Caco-2 (cell line): ENCODE measurements around the gene PRR15L. TPM values are rescaled to one million over a fixed set of nuclear protein-coding genes. Genes with fewer than 3 reads are reported as not detected.

ENCODE experiments used
- BruUV-seq: library from RNA; stranded (reverse); fragments of 400-500 nt; replicated peaks from 2 replicates; lab custom pipeline; 2021; lab: Mats Ljungman, UMichigan
- CTCF ChIA-PET: fragments of 300-600 bp; sonication (Branson Sonifier 250); formaldehyde crosslinking; loops from one replicate; lab custom pipeline; 2022; ENCODE audit warnings: antibody characterized with exemption; lab: Charles Lee
- POLR2A ChIA-PET: fragments of 300-600 bp; sonication (Branson Sonifier 250); formaldehyde crosslinking; loops from one replicate; lab custom pipeline; 2022; ENCODE audit warnings: antibody characterized with exemption; lab: Charles Lee
- DNase-seq, 2 experiments: peaks; one replicate each; pipeline versions ENCODE4 v3.0.0 to v3.0.0-alpha.2; 2020 to 2022
- H3K27me3 ChIP-seq: replicated peaks from 2 replicates; pipeline ENCODE4 v1.6.0; 2011; ENCODE audit warnings: low read length; ENCODE audit not compliant: control insufficient read depth, insufficient read depth
- H3K36me3 ChIP-seq: 2 replicates; pipeline ENCODE4 v1.5.1; 2011; ENCODE audit warnings: low read length; ENCODE audit not compliant: control insufficient read depth, insufficient read depth
- H3K4me1 ChIP-seq: fragments of 250-450 bp; sonication (Bioruptor Pico); 2 replicates; pipeline ENCODE4 v1.5.1; 2020; ENCODE audit warnings: mild to moderate bottlenecking
- H3K4me3 ChIP-seq: 2 replicates; pipeline ENCODE4 v1.5.1; 2011; ENCODE audit warnings: low read depth, mild to moderate bottlenecking, control low read depth, low read length
- H3K9me3 ChIP-seq: fragments of 250-450 bp; sonication (Bioruptor Pico); 2 replicates; pipeline ENCODE4 v1.5.1; 2020; ENCODE audit warnings: mild to moderate bottlenecking, moderate library complexity
- H3K27ac Mint-ChIP-seq: one replicate; pipeline ENCODE4 v1.8.0; 2022; ENCODE audit warnings: mixed read lengths; ENCODE audit not compliant: unreplicated experiment
- H3K27me3 Mint-ChIP-seq: one replicate; pipeline ENCODE4 v1.8.0; 2022; ENCODE audit warnings: mixed read lengths; ENCODE audit not compliant: insufficient read depth, unreplicated experiment
- H3K36me3 Mint-ChIP-seq: one replicate; pipeline ENCODE4 v1.8.0; 2022; ENCODE audit warnings: mild to moderate bottlenecking, mixed read lengths; ENCODE audit not compliant: insufficient read depth, unreplicated experiment
- H3K4me1 Mint-ChIP-seq: one replicate; pipeline ENCODE4 v1.8.0; 2022; ENCODE audit warnings: low read depth, mixed read lengths; ENCODE audit not compliant: unreplicated experiment
- H3K4me3 Mint-ChIP-seq: one replicate; pipeline ENCODE4 v1.8.0; 2022; ENCODE audit warnings: mild to moderate bottlenecking, moderate library complexity, mixed read lengths; ENCODE audit not compliant: unreplicated experiment
- H3K9me3 Mint-ChIP-seq: one replicate; pipeline ENCODE4 v1.8.0; 2022; ENCODE audit warnings: mixed read lengths; ENCODE audit not compliant: unreplicated experiment
- CTCF ChIP-seq, 2 experiments: fragments of 200-600 bp in 1 of 2; IDR thresholded peaks; 1 replicate in 1 of 2; 2 replicates in 1 of 2; pipeline versions ENCODE4 v1.5.1 to v1.8.0; 2011 to 2022; ENCODE audit warnings: antibody characterized with exemption in 1 of 2, control low read depth in 1 of 2, inconsistent platforms in 1 of 2, low read depth in 1 of 2, low read length in 1 of 2, mild to moderate bottlenecking in 1 of 2, moderate library complexity in 1 of 2; ENCODE audit not compliant: insufficient read depth in 1 of 2, severe bottlenecking in 1 of 2, unreplicated experiment in 1 of 2
- intact Hi-C: fragments of 100-400 bp; cut with micrococcal nuclease; formaldehyde crosslinking; loops from one replicate; pipeline ENCODE4 v1.10.0; 2022; ENCODE audit not compliant: unreplicated experiment
- total RNA-seq: library from RNA; stranded (reverse); gene quantifications from 2 replicates; pipeline ENCODE4 v1.2.3, GENCODE V29; 2022

The PRR15L gene
- total RNA-seq, 1 experiment from 2014 or later: 24.3 TPM

GRCh38 chr17:47916489-47917208 lies 41.0 kb downstream of the PRR15L start:
- BruUV-seq: TSS peak; percentile 62
- no peak overlapping the region for H3K4me3 Mint-ChIP-seq
- intact Hi-C loops: no loop called here
- no peaks in the 10 kb centered on the region for H3K4me1 Mint-ChIP-seq
- Histone ChIP-seq H3K4me3 (no peak overlapping the region), H3K36me3 (no peaks in the 10 kb centered on the region), H3K9me3 (no peaks in the 10 kb centered on the region), H3K4me1 (no peaks in the 10 kb centered on the region), H3K27me3 (no peaks in the 10 kb centered on the region)
- TF ChIP-seq CTCF (IDR thresholded peaks at IDR 0.05; ENCODE audit: insufficient read depth in 1 of 2, low read depth in 1 of 2, low read length in 1 of 2, severe bottlenecking in 1 of 2, unreplicated experiment in 1 of 2): no peak
- POLR2A ChIA-PET: interaction anchor here (0.6 kb wide), 1 partner anchor 14 kb away, joined by 4 read pairs; no protein-coding TSS in a partner anchor
- CTCF ChIA-PET: interaction anchor here (0.6 kb wide), 1 partner anchor 54 kb away, joined by 3 read pairs; the partner anchor contains the start of gene CDK5RAP3
- DNase-seq: no peak
- H3K27me3 Mint-ChIP-seq: no peaks in the 10 kb centered on the region
- no peaks in the 10 kb centered on the region for H3K9me3 Mint-ChIP-seq
- no peak overlapping the region for H3K27ac Mint-ChIP-seq
- peaks cover 25% of the 10 kb centered on the region for H3K36me3 Mint-ChIP-seq

- Mint-ChIP-seq H3K9me3 (no peaks in the 10 kb centered on the region), H3K4me1 (no peaks in the 10 kb centered on the region), H3K27me3 (no peaks in the 10 kb centered on the region), H3K4me3 (no peak overlapping the region), H3K27ac (no peak overlapping the region), H3K36me3 (peaks cover 20% of the 10 kb centered on the region)
- Histone ChIP-seq H3K4me1 (no peaks in the 10 kb centered on the region), H3K4me3 (no peak overlapping the region), H3K36me3 (no peaks in the 10 kb centered on the region), H3K27me3 (no peaks in the 10 kb centered on the region), H3K9me3 (no peaks in the 10 kb centered on the region)
- DNase-seq: no peak
- no peak for TF ChIP-seq CTCF (IDR thresholded peaks at IDR 0.05; ENCODE audit: insufficient read depth in 1 of 2, low read depth in 1 of 2, low read length in 1 of 2, severe bottlenecking in 1 of 2, unreplicated experiment in 1 of 2)
- intact Hi-C loops: no loop called here
- POLR2A ChIA-PET: no interaction called here
- BruUV-seq: no TSS peak
- CTCF ChIA-PET: no interaction called here
Observed at GRCh38 chr17:47915776-47916398, 41.8 kb downstream of the PRR15L start.

GRCh38 chr17:47914306-47914948 lies 43.3 kb downstream of the PRR15L start:
- ChIA-PET CTCF (no interaction called here), POLR2A (no interaction called here)
- H3K4me1 Mint-ChIP-seq: no peaks in the 10 kb centered on the region
- DNase-seq: no peak
- Histone ChIP-seq H3K4me3 (no peak overlapping the region), H3K36me3 (no peaks in the 10 kb centered on the region), H3K27me3 (no peaks in the 10 kb centered on the region), H3K4me1 (no peaks in the 10 kb centered on the region), H3K9me3 (no peaks in the 10 kb centered on the region)
- H3K36me3 Mint-ChIP-seq: peaks cover 17% of the 10 kb centered on the region
- intact Hi-C loops: no loop called here
- no TSS peak for BruUV-seq
- no peaks in the 10 kb centered on the region for H3K27me3 Mint-ChIP-seq
- H3K9me3 Mint-ChIP-seq: no peaks in the 10 kb centered on the region
- no peak overlapping the region for H3K27ac Mint-ChIP-seq
- TF ChIP-seq CTCF (IDR thresholded peaks at IDR 0.05; ENCODE audit: insufficient read depth in 1 of 2, low read depth in 1 of 2, low read length in 1 of 2, severe bottlenecking in 1 of 2, unreplicated experiment in 1 of 2): no peak
- H3K4me3 Mint-ChIP-seq: no peak overlapping the region
